HG03066 (cell line): ENCODE results near the gene GDNF.
"Not testable (repeated sequence)": the region's sequence is repeated elsewhere in the genome, so short reads cannot be mapped to it uniquely, and the experiment has no call there.

Experiments used
- ATAC-seq: cut with Tn5 transposase; IDR thresholded peaks from one replicate; pipeline ENCODE4 v1.9.1; 2021; ENCODE audit warnings: low read depth; ENCODE audit not compliant: unreplicated experiment

The GDNF gene

DNA sequence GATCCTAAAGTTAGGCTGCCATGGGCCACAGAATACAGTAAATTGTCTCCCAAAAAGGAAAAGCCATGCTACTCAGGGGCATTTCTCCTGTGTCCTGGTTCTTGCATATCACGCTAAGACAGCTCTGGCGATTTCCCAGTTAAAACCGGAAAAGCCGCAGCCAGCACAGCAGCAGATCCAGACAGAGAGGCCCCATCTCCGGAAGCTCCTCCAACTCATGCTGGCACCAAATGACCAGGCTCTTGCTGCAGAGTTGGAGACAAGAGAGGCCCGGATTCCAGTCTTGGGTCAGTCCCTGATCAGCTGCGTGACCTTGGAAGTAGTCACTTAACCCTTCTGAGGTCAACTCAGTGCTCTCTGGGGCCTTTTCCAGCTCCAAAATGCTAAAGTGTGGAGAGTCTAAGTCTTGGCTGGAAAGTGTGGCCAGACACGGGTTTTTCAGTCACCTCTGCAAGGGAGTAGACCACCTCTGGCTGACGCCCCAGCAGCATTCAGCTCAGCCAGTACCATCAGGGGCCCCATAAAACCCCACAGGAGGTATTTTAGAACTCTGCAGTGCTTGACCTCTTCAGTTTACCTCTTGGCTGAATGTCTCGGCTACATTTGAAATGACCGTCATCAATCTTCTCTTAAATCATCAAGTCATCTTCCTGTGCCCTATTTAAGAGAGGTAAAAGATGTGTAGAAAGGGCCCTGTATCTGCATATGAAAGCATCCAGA is 16.2 kb downstream of the GDNF start:
- ATAC-seq = no peak

- ATAC-seq = no peak
Measured at GRCh38 chr5:37816883-37817282, 23.0 kb downstream of the GDNF start.

- ATAC-seq = no peak
Measured at GRCh38 chr5:37816331-37816730, 23.5 kb downstream of the GDNF start.

- no peak for ATAC-seq
Measured at GRCh38 chr5:37815913-37816312, 23.9 kb downstream of the GDNF start.

DNA sequence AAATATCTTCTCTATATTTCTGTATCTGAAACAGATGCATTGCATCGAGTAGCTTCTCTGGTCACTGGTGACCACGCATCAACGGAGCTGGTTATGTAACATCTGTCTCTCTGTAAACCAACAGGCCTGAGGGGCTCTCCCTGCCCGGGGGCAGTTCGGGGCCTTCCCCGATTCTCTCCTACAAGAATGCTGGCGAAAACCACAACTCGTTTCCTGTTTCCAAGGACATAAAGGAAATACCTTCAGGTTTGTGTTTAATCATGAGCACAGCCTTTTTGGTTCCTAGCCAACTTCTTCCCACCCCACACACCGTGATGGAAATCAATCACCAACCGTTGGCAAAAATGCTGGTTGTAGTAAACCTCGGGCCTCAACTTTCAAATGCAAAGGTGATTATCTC is 25.1 kb downstream of the GDNF start:
- no peak for ATAC-seq

DNA sequence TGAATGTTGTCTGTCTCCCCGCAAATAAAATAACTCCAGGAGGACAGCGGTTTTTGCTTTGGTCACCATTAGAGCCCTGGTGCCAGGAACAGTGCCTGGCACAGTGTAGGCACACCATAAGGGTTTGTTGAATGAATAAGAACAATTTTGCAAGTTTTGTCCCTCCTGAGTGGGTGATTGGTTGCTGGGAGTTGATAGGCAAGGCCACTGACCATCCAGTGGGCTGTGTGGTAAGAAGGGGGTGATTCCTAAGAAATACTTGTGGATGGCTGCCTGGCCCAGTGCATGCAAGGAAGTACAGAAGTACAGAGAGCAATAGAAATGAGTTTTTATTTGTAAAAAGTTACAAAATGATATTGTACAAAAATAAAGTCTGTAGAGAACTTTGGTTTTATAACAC is 27.5 kb downstream of the GDNF start:
- no peak for ATAC-seq

DNA sequence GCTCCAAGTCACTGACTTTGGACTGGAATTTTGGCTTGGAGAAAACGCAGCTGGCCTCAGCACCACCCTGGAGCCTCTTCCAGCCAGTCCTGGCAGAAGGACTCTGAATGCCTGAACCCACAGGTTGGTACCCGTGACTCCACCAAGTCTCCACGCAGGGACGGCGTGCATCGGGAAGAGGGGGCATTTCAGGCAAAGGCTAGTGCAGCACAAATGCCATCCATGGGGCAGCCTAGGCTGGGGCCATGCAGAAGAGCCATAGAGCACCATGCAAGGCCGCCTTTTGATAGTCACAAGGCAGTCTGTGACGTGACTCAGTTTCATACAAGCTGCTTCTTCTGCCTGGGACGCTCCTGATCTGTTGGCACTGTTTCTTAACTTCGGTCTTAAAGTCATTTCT is 28.0 kb downstream of the GDNF start:
- ATAC-seq = no peak

DNA sequence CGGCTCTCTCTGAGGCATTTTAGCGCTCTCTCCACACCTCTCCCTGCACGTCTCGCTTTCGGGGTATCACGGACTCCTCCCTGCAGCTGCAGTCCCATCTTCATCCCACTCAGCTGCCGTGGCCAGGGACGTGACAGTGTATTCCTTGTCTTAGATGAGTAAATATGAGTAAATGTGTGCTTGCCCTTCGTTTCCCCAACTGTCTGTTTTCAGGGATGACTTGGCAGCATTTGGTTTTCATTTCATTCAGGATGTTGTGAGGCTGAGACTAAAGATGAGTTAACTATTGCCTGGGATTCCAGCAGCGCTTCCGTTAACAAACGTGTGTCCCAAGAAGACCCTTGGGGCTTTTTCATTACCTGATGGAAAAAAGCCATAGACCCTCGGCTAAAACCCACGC is 29.5 kb downstream of the GDNF start:
- no peak for ATAC-seq

DNA sequence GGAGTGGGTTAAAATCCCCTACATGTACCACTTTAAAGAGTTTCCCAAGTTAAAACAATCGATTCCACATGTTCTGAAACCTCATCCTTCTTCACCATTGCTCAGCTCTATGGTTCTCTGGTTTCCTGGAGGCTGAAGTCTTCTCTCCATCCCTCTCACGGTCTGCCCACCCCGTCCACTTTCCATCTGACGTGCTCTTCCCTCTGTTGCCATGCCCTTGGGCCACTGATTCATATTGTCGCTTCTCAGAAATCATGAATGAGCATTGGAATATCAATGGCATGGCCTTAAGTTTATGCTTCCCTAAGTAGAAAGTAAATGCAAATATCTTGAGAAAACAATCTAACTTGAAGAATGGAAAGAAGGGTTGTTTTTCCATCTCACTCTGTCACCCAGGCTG is 30.9 kb downstream of the GDNF start:
- ATAC-seq = no peak

DNA sequence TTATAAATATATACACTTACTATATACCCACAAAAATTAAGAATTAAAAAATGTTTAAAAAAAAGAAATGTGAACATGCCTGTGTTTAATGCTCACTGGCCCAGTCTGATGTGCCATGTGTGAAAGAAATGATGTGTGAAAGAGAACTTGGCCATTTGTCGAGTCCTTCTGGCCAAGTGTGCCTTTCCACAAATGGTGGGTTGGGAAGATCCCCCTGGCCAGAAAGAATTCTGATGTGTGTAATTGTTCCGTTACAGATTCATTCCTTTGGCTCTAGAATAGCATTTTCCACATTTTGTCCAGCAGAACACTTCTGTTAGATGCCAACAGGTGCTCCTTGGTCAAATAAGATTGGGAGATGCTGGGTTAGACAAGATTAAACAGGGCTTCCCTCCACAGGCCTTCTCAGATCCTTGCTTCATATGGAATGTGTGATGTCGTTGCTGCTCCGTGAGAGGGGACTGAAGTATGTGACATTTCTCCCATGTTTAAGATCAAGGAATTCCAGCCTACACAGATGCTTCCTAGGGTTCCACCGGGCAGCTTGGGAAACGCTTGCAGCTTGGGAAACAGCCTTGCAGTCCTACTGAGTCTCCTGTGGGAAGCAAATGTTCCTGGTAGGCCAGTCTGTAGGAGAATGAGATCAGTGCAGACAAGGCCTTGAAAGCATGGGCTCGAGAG is 32.1 kb downstream of the GDNF start:
- no peak for ATAC-seq

DNA sequence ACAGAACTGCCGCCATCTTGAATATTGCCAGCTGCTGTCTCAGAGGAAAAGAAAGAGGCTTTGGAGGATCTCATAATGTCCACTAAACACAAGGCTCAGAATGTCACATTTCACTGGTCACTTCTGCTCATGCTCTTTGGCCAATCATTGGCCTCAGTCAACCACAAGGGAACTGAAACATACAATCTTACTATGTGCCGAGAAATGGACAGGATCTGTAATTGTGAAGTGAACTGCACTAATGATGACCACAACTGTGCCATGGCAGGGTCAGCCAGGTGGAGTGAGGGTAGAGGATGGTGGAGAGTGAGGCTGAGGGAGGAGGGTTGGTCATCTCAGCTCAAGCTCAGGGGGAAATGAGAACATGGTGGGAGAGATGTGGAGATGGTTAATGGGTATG is 32.8 kb downstream of the GDNF start:
- no peak for ATAC-seq

DNA sequence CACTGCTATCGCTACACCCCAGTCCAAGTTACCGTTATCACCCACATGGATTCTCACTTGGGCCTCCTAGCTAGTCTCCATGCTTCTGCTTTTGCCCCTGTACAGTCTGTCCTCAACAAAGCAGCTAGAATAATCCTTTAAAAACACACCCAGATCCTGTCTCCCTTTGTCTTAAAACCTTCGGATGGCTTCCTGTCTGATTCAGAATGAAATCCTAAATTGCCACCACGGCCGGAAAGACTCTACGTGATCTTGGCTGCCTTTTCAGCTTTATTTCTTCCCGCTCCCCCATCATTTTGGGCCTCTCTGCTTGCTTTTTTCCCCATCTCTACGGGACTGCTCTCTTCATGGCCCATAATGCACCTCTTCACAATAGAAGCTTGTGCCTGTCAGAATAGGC is 33.4 kb downstream of the GDNF start:
- no peak for ATAC-seq

GRCh38 chr5:37806016-37806415 is 33.8 kb downstream of the GDNF start:
- no peak for ATAC-seq

DNA sequence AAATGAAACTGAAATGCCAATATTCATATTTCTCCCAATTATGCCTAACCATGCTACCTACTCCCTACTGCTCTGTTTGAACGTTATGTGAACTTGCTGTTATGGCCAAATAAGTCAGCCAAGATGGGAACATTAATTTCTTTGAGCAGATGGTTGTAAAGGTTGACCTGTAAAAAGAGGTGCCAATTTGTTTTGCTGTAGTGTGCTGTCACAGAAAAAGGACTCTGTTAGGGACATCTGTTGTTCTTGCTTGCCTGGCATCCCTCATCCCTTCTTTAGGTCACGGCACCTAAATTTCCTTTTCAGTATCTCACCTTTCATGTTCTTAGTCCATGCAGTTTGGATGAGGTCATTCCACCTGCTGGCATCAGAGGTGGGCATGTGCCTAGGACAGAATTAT is 35.4 kb downstream of the GDNF start:
- ATAC-seq = no peak

DNA sequence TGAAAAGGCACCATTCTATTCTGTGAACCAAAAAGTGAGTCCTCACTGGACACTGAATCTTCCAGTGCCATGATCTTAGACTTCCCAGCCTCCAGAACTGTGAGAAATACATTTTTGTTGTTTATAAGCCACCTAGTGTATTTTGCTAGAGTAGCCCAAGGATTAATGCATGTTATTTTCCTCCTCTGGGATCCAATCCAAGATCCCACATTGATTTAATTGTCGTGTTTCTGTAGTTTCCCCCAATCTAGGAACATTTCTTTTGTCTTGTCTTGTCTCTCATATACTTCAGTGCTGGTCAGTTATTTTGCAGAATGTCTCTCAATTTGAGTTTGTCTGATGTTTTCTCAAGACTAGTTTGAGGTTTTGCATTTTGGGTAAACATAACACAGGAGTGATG is 36.4 kb downstream of the GDNF start:
- no peak for ATAC-seq

DNA sequence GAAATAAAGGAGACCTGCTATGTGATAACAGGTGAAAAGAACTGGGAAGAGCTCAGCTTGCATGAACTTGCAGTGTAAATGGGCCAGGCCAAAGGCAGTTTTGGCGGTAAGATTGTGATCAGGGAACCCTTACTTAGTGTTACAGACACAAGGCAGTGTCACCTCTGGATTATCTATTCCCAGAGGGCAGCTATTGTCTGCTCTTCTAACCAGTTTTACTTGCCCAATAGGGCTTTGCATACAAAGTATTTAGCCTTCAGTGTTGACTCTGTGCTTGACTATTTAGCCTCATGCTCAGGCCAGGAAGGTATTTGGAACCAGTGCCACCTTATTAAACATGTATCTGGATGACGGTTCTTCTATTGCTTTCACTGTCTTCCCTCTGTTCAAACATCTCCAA is 38.3 kb downstream of the GDNF start:
- ATAC-seq = no peak

- no peak for ATAC-seq
Measured at GRCh38 chr5:37799865-37800421, 39.9 kb downstream of the GDNF start.

- not testable (repeated sequence) for ATAC-seq
Measured at GRCh38 chr5:37796435-37796834, 43.4 kb downstream of the GDNF start.

DNA sequence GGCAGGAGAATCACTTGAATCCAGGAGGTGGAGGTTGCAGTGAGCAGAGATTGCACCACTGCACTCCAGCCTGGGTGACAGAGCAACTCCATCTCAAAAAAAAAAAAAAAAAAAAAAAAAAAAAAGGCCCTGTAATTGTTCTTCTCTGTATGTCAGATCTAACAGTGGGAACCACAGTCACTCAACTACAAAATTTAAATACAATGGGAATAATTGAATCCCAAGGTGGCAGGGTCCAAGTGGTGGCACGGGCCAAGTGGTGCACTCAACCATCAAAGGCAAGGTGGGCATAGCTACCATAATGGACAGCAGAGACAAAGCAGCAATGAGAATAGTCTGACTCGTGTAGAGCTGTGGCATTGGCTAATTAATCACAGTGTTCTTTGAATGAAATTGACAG is 44.5 kb downstream of the GDNF start:
- ATAC-seq = not testable (repeated sequence)

GRCh38 chr5:37792975-37793631 is 46.7 kb downstream of the GDNF start:
- ATAC-seq = no peak

- no peak for ATAC-seq
Measured at GRCh38 chr5:37791321-37791720, 48.5 kb downstream of the GDNF start.

- ATAC-seq = no peak
Measured at GRCh38 chr5:37789991-37790390, 49.9 kb downstream of the GDNF start.
